Measurements from ENCODE around the gene METTL15. TPM values are rescaled to one million over a fixed set of nuclear protein-coding genes. Genes with fewer than 3 reads are reported as not detected.

The METTL15 gene
- total and polyA plus RNA-seq, 7 donors: 5.4 to 15.0 (median 8.1) TPM

DNA sequence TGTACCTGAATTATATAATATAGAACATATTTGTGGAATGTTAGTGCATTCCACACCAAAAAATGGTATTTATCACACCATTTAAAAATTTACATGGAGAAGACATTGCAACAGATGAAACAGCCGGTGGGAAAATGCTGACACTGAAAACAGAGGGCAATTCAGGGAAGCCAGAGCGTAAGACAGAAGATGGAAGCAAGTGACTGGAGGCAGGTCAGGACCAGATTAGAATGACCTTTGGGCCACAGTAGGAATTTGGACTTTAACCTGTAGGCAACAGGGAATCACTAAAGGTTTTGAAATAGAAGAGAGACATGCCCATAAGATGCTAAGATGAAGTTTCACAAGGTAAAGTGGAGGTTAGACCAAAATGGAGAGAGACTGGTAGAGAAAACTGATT lies 60.5 kb downstream of the METTL15 start:
- intact Hi-C loops (cut with DNase I): no loop called here
- H3K27me3 ChIP-seq: no peaks in the 10 kb centered on the region
- no peak for DNase-seq
- no peak overlapping the region for H3K27ac ChIP-seq
- H3K4me1 ChIP-seq: no peaks in the 10 kb centered on the region
- H3K4me3 ChIP-seq: no peak overlapping the region
- H3K36me3 ChIP-seq: no peaks in the 10 kb centered on the region
- peaks cover 0 to 2% (median 0%) of the 10 kb centered on the region in 4 donors for H3K9me3 ChIP-seq
- WGBS, 2 donors: 92 to 94% methylated on average over 2 of the region's 2 CpGs
- TF ChIP-seq, protein P1, sequence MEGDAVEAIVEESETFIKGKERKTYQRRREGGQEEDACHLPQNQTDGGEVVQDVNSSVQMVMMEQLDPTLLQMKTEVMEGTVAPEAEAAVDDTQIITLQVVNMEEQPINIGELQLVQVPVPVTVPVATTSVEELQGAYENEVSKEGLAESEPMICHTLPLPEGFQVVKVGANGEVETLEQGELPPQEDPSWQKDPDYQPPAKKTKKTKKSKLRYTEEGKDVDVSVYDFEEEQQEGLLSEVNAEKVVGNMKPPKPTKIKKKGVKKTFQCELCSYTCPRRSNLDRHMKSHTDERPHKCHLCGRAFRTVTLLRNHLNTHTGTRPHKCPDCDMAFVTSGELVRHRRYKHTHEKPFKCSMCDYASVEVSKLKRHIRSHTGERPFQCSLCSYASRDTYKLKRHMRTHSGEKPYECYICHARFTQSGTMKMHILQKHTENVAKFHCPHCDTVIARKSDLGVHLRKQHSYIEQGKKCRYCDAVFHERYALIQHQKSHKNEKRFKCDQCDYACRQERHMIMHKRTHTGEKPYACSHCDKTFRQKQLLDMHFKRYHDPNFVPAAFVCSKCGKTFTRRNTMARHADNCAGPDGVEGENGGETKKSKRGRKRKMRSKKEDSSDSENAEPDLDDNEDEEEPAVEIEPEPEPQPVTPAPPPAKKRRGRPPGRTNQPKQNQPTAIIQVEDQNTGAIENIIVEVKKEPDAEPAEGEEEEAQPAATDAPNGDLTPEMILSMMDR (IDR thresholded peaks at IDR 0.05): no peak
- TF ChIP-seq POLR2AphosphoS5 (IDR thresholded peaks at IDR 0.05) (no peak), EP300 (IDR thresholded peaks at IDR 0.05) (no peak), POLR2A (IDR thresholded peaks at IDR 0.05) (no peak)

DNA sequence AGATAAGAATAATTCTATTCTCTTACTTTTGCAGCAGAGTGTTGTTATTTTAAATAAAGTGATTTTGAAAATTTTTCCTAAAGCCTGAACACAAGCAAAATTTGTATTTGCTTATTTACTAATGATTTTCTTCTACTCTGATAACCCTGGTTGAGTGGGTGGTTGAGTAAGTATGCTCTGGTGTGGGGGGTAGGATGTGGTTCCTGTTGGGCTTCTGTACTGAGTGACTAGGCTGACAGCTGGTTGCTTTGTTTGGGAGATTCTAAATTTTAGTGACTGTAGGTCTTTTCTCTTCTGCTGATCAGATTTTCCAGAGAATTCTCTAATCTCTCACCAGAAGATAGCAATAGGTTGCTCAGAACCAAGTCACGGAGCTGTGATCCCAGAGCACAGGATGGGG lies 61.6 kb downstream of the METTL15 start:
- peaks cover 0 to 4% (median 0%) of the 10 kb centered on the region in 4 donors for H3K9me3 ChIP-seq
- H3K36me3 ChIP-seq: no peaks in the 10 kb centered on the region
- no peaks in the 10 kb centered on the region for H3K27me3 ChIP-seq
- WGBS, 2 donors: 95 to 96% methylated on average over 1 of the region's 1 CpG
- H3K27ac ChIP-seq: no peak overlapping the region
- DNase-seq: no peak
- TF ChIP-seq POLR2A (IDR thresholded peaks at IDR 0.05) (no peak), POLR2AphosphoS5 (IDR thresholded peaks at IDR 0.05) (no peak), EP300 (IDR thresholded peaks at IDR 0.05) (no peak)
- TF ChIP-seq, protein P1 (IDR thresholded peaks at IDR 0.05): no peak
- no peaks in the 10 kb centered on the region for H3K4me1 ChIP-seq
- intact Hi-C loops (cut with DNase I): no loop called here
- no peak overlapping the region for H3K4me3 ChIP-seq

DNA sequence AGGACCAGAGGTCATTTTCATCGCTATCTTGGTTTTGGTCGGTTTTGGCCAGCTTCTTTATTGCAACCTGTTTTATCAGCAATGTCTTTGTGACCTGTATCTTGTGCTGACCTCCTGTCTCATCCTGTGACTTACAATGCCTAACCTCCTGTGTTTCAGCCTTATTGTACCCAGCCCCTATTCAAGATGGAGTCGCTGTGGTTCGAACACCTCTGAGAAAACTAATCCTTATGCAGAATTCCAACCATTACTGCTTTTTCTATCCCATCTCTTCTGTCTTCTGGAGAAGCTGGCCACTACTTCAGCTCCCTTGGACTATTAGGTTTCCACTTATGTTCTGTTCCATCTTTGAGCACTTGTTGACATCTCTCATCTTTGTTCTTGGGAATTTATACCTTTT lies 62.6 kb downstream of the METTL15 start:
- TF ChIP-seq, protein P1 (IDR thresholded peaks at IDR 0.05): no peak
- no peak for TF ChIP-seq POLR2AphosphoS5 (IDR thresholded peaks at IDR 0.05)
- no peak for TF ChIP-seq EP300 (IDR thresholded peaks at IDR 0.05)
- TF ChIP-seq POLR2A (IDR thresholded peaks at IDR 0.05): no peak
- WGBS, 2 donors: 98% methylated on average over 4 of the region's 4 CpGs
- H3K4me1 ChIP-seq: no peaks in the 10 kb centered on the region
- no peak overlapping the region for H3K27ac ChIP-seq
- intact Hi-C loops (cut with DNase I): no loop called here
- H3K27me3 ChIP-seq: no peaks in the 10 kb centered on the region
- H3K9me3 ChIP-seq: peaks cover 0 to 4% (median 0%) of the 10 kb centered on the region in 4 donors
- no peak for DNase-seq
- H3K4me3 ChIP-seq: no peak overlapping the region
- H3K36me3 ChIP-seq: no peaks in the 10 kb centered on the region

DNA sequence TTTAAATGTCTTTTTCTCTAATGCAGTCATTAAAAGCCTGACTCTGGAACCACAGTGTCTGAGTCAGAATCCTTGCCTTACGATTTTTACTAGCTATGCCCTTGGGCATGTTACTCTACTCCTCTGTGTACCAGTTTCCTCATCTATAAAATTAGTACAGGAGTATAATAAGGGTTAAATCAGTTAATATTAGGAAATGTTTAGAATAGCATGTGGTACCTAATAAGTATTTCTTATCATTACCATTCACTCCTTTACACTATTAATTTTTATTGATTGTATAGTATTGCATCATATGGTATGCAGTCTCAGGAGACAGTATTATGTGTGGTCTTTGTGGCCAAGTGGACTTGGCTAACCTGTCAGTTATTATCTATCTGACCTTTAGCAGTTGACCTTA lies 68.2 kb downstream of the METTL15 start:
- no peak for DNase-seq
- no peak overlapping the region for H3K4me3 ChIP-seq
- no peak overlapping the region for H3K27ac ChIP-seq
- 88 to 96% methylated on average over 1 of the region's 1 CpG for WGBS, 2 donors
- no peaks in the 10 kb centered on the region for H3K27me3 ChIP-seq
- intact Hi-C loops (cut with DNase I): no loop called here
- H3K36me3 ChIP-seq: no peaks in the 10 kb centered on the region
- no peaks in the 10 kb centered on the region for H3K4me1 ChIP-seq
- H3K9me3 ChIP-seq: peaks cover 0 to 4% (median 0%) of the 10 kb centered on the region in 4 donors
- TF ChIP-seq EP300 (IDR thresholded peaks at IDR 0.05): no peak
- TF ChIP-seq POLR2A (IDR thresholded peaks at IDR 0.05): no peak
- no peak for TF ChIP-seq POLR2AphosphoS5 (IDR thresholded peaks at IDR 0.05)
- TF ChIP-seq, protein P1 (IDR thresholded peaks at IDR 0.05): no peak

DNA sequence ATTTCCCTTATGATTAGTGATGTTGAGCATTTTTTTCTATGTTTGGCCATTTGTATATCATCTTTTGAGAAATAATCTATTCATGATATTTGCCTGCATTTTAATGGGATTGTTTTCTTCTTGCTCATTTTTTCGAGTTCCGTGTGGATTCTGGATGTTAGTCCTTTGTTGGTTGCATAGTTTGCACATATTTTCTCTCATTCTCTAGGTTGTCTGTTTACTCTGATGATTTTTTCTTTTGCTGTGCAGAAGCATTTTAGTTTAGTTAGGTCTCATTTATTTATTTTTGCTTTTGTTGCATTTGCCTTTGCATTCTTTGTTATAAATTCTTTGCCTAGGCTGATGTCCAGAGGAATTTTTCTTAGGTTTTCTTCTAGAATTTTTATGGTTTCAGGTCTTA lies 87.3 kb downstream of the METTL15 start:
- H3K4me3 ChIP-seq: no peak overlapping the region
- WGBS, 2 donors: 72 to 97% methylated on average over 2 of the region's 2 CpGs
- H3K27me3 ChIP-seq: no peaks in the 10 kb centered on the region
- H3K27ac ChIP-seq: no peak overlapping the region
- intact Hi-C loops (cut with DNase I): no loop called here
- H3K9me3 ChIP-seq: peaks cover 0 to 4% (median 0%) of the 10 kb centered on the region in 4 donors
- no peaks in the 10 kb centered on the region for H3K4me1 ChIP-seq
- no peak for DNase-seq
- TF ChIP-seq POLR2A (IDR thresholded peaks at IDR 0.05): no peak
- no peak for TF ChIP-seq EP300 (IDR thresholded peaks at IDR 0.05)
- TF ChIP-seq POLR2AphosphoS5 (IDR thresholded peaks at IDR 0.05): no peak
- TF ChIP-seq, protein P1 (IDR thresholded peaks at IDR 0.05): no peak
- H3K36me3 ChIP-seq: peaks cover 0 to 7% (median 0%) of the 10 kb centered on the region in 4 donors
